Body of pancreas (tissue), 4 donors: ENCODE measurements around the gene GLCCI1. TPM values are rescaled to one million over a fixed set of nuclear protein-coding genes. Genes with fewer than 3 reads are reported as not detected.

Source experiments
- ATAC-seq: fragments of 150-250 bp; one replicate; pipeline ENCODE4 v1.9.1; 2016
- DNase-seq, 4 donors: peaks; one replicate each; pipeline ENCODE4 v3.0.0-alpha.2; 2019
- H3K27ac ChIP-seq, 4 donors: fragments of 200-600 bp; sonication (generic); 1 replicate in 3 of 4; 2 replicates in 1 of 4; pipeline versions ENCODE4 v1.5.1 to v1.6.1; 2016 to 2019; ENCODE audit warnings: mild to moderate bottlenecking in 1 of 4, mixed read lengths in 1 of 4, moderate library complexity in 1 of 4
- H3K27me3 ChIP-seq, 2 donors: fragments of 200-600 bp; sonication (generic); one replicate each; pipeline ENCODE4 v1.6.0; 2016; ENCODE audit warnings: mild to moderate bottlenecking in 1 of 2
- H3K36me3 ChIP-seq, 2 donors: fragments of 200-600 bp; sonication (generic); replicated peaks in 1 of 2; 2 replicates each; pipeline ENCODE4 v1.5.1; 2016; ENCODE audit warnings: low read depth in 2 of 2; ENCODE audit not compliant: insufficient read depth in 1 of 2
- H3K4me1 ChIP-seq: fragments of 200-600 bp; sonication (generic); one replicate; pipeline ENCODE4 v1.6.0; 2016
- H3K4me3 ChIP-seq, 2 donors: fragments of 200-600 bp; sonication (generic); 1 replicate in 1 of 2; 2 replicates in 1 of 2; pipeline ENCODE4 v1.5.1; 2016 to 2019
- H3K9me3 ChIP-seq, 3 donors: fragments of 200-600 bp; sonication (generic); 1 replicate in 2 of 3; 2 replicates in 1 of 3; pipeline ENCODE4 v1.5.1; 2016
- CTCF ChIP-seq, 7 experiments: fragments of 450-650 bp in 4 of 7; fragments of 200-600 bp in 3 of 7; sonication (generic) in 3 of 7; IDR thresholded peaks; one replicate each; pipeline ENCODE4 v1.5.1; 2016 to 2019; ENCODE audit warnings: antibody characterized with exemption in 7 of 7
- POLR2A ChIP-seq, 3 donors: fragments of 450-650 bp; IDR thresholded peaks; one replicate each; pipeline ENCODE4 v1.6.1; 2016; ENCODE audit warnings: antibody characterized with exemption in 3 of 3, mild to moderate bottlenecking in 2 of 3
- WGBS, 2 donors: methylation state at CpG; one replicate each; pipeline ENCODE4 v1.1.5; 2017; 5-methylcytosine and 5-hydroxymethylcytosine counted together
- intact Hi-C: fragments of 100-400 bp; cut with DNase I; formaldehyde crosslinking; loops from one replicate; pipeline ENCODE4 v1.15.1; 2023
- total RNA-seq, 2 donors: library from RNA; depleted of rRNA; stranded (reverse); fragments of >200 nt; gene quantifications; one replicate each; pipeline ENCODE4 v1.1.0, GENCODE V29; 2016

The GLCCI1 gene
- total RNA-seq, 2 donors from 2014 or later = 5.9 to 8.3 TPM

DNA sequence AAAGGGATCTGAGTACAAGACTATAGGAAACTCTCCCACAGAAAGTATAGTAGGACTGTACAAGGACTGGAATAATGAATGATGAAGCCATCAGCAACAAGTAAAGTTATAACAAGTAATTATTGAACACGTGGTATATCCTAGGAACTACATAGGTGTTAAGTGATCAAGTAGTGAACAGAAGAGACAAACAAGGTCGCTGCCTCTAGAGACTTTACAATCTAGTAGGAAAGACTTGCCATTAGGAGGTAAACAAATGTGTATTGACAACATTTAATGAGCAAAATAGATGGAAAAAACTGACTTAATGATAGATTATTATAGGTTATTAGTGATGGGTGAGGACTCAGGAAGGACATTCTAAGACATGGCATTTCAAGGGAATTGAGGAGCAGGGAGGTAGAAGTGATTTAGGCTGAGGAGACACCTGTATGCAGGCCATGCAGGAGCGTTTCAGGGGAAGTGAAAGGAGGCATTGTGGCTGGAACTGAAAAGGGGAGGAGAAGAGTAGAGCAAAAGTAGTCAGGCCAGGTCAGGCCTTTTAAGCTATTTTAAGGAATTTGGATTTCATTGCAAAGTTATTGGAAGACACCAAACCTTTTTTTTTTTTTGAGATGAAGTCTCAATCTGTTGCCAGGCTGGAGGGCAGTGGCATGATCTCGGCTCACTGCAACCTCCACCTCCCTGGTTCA lies 8.5 kb upstream of the GLCCI1 start:
- Histone ChIP-seq H3K4me3 (no peak overlapping the region), H3K9me3 (no peaks in the 10 kb centered on the region), H3K27ac (no peak overlapping the region), H3K36me3 (no peaks in the 10 kb centered on the region), H3K4me1 (peaks cover 9% of the 10 kb centered on the region), H3K27me3 (no peaks in the 10 kb centered on the region)
- ATAC-seq (no peak), DNase-seq (no peak)
- intact Hi-C loops = no loop called here
- WGBS, 2 donors = 81 to 83% methylated on average over 4 of the region's 4 CpGs
- TF ChIP-seq CTCF (IDR thresholded peaks at IDR 0.05) = no peak
- no peak for TF ChIP-seq POLR2A (IDR thresholded peaks at IDR 0.05)

- 85 to 86% methylated on average over 3 of the region's 3 CpGs for WGBS, 2 donors
- Histone ChIP-seq H3K9me3 (no peaks in the 10 kb centered on the region), H3K4me3 (no peak overlapping the region), H3K36me3 (no peaks in the 10 kb centered on the region), H3K27me3 (no peaks in the 10 kb centered on the region), H3K4me1 (no peaks in the 10 kb centered on the region), H3K27ac (no peak overlapping the region)
- DNase-seq (no peak), ATAC-seq (no peak)
- no peak for TF ChIP-seq POLR2A (IDR thresholded peaks at IDR 0.05)
- no peak for TF ChIP-seq CTCF (IDR thresholded peaks at IDR 0.05)
- intact Hi-C loops = no loop called here
These were observed 5.7 kb upstream of the GLCCI1 start for GRCh38 chr7:7962851-7963250.

DNA sequence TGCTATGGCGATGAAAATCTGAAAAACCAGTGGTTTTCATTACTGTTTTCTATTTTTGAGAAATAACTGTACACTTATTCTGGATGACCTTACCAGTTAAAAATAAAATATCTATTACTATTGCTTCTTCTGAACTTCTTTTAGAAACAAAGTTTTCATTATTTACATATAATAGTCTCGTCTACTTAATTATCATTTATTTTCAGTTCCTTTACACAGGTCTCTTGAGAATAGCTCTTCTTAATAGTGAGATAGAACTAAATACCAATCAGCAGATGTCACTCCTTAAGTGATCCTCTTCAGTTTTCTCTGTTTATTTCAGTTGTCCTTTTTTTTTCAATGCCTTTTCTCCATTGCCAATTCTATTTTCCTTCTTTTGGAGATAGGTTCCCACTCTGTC lies 4.3 kb upstream of the GLCCI1 start:
- TF ChIP-seq POLR2A (IDR thresholded peaks at IDR 0.05) = no peak
- TF ChIP-seq CTCF (IDR thresholded peaks at IDR 0.05) = no peak
- ATAC-seq (no peak), DNase-seq (no peak)
- H3K4me1 ChIP-seq = no peaks in the 10 kb centered on the region
- H3K27me3 ChIP-seq = no peaks in the 10 kb centered on the region
- WGBS, 2 donors = 94% methylated on average over 2 of the region's 2 CpGs
- H3K9me3 ChIP-seq = no peaks in the 10 kb centered on the region
- H3K27ac ChIP-seq = no peak overlapping the region
- intact Hi-C loops = no loop called here
- no peak overlapping the region for H3K4me3 ChIP-seq
- no peaks in the 10 kb centered on the region for H3K36me3 ChIP-seq

- H3K27me3 ChIP-seq = no peaks in the 10 kb centered on the region
- no peaks in the 10 kb centered on the region for H3K9me3 ChIP-seq
- no peak overlapping the region for H3K4me3 ChIP-seq
- TF ChIP-seq POLR2A (IDR thresholded peaks at IDR 0.05) (no peak), CTCF (IDR thresholded peaks at IDR 0.05) (no peak)
- H3K4me1 ChIP-seq = no peaks in the 10 kb centered on the region
- H3K36me3 ChIP-seq = no peaks in the 10 kb centered on the region
- WGBS, 2 donors = 72% methylated on average over 2 of the region's 2 CpGs
- intact Hi-C loops = no loop called here
- H3K27ac ChIP-seq = no peak overlapping the region
- ATAC-seq (no peak), DNase-seq (no peak)
These were observed 3.9 kb upstream of the GLCCI1 start for GRCh38 chr7:7964691-7965090.

DNA sequence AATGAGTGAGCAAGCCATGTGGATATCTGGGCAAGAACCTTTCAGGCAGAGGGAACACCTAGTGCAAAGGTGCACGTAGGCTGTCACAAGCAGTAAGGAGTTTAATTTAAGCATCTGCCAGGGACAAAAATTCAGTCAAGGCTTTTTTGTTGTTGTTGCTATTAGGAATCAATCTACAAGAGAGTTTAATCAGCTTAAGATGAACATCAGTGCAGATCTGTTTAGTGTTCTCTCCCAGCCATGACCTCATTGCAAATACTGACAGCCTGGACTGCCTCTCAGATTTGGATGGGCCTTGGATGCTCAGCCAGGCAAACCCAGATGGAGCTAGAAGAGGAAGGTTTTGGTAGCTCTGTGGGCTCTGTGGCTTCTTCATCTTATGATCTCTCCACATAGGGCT lies 3.3 kb upstream of the GLCCI1 start:
- Histone ChIP-seq H3K4me3 (no peak overlapping the region), H3K9me3 (no peaks in the 10 kb centered on the region), H3K36me3 (no peaks in the 10 kb centered on the region), H3K4me1 (no peaks in the 10 kb centered on the region), H3K27ac (no peak overlapping the region), H3K27me3 (no peaks in the 10 kb centered on the region)
- intact Hi-C loops = no loop called here
- 88 to 93% methylated on average over 1 of the region's 1 CpG for WGBS, 2 donors
- TF ChIP-seq POLR2A (IDR thresholded peaks at IDR 0.05) (no peak), CTCF (IDR thresholded peaks at IDR 0.05) (no peak)
- DNase-seq = no peak
- no peak for ATAC-seq
